NCI-H2029 treated with DMSO at 0.1 percent for 48 hours (cell line): ENCODE results near the gene SMO.
"Not testable (repeated sequence)": the region's sequence is repeated elsewhere in the genome, so short reads cannot be mapped to it uniquely, and the experiment has no call there.

Experiments used
- DNase-seq: peaks from one replicate; lab custom pipeline; 2025; lab: John Stamatoyannopoulos, UW

Gene SMO

DNA sequence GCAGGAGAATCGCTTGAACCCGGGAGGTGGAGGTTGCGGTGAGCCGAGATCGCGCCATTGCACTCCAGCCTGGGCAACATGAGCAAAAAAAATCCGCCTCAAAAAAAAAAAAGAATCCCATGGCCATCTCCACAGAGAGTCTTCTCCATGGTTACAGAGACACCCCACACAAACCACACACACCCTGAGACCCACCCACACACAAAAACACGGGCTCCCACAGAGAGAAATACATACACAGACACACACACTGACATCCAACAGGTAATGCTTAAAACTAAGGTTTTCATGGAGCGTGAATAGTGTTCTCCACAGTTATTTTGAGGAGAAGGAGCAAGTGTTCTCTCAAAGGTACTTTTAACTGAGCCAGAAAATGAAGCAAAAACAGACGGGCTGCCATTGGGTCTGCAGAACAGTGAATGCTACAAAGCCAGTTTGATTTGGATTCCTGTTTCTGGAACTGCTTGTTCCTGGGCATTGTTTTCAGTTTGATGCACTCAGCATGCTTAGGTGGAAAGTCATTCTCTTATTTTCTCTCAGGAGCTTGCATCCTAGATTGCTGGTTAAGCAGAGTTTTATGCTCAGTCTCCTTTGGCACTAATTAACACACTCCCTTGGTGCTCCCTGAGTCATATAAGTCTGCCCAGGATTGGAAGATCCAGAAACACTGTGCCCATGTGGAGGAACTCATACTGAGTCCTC lies 51.8 kb downstream of the SMO start:
- no peak for DNase-seq

- no peak for DNase-seq
Observed at GRCh38 chr7:129244220-129244619, 55.8 kb downstream of the SMO start.

DNA sequence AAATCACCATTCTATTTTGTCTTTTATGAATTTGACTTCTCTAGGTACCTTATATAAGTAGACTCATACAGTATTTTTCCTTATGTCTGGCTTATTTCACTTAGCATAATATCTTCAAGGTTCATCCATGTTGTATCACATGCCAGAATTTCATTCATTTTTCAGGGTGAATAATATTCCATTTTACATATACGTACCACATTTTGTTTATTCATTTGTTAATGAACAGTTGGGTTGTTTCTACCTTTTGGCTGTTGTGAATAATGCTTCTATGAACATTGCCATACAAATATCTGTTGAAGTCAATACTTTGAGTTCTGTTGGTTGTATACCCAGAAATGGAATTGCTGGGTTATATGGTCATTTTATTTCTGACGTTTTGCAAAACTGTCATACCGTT lies 57.1 kb downstream of the SMO start:
- no peak for DNase-seq

DNA sequence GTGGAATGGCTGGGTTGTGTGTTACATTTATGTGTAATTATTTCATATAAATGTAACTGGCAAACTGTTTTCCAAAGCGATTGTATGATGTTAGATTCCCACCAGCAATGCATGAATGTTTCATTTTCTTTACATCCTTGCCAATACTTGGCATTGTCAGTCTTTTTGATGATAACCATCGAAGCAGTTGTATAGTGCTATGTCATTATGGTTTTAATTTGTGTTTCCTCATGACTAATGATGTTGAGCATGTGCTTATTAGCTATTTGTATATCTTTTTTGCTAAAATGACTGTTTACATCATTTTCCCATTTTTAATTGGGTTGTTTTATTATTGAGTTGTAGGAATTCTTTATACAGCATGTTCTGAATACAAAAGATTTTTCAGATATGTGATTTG lies 58.7 kb downstream of the SMO start:
- no peak for DNase-seq

DNA sequence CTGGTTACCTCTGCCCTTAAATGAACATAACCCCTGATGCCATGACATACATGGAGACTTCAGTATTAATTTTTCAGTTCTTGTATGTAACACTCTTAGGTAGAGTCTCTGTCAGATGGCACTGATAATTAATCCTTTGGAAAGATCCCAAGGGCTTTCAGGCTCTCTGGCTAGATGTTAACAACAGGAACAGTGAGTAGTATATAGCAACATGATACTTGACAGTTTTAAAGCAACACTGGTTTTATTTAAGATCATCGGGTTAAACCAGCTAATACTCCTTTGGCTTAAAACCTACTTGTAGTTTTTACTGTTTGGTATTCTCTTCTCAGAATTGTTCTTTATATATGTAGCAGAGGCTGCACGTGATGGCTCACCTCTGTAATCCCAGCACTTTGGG lies 63.7 kb downstream of the SMO start:
- no peak for DNase-seq

DNA sequence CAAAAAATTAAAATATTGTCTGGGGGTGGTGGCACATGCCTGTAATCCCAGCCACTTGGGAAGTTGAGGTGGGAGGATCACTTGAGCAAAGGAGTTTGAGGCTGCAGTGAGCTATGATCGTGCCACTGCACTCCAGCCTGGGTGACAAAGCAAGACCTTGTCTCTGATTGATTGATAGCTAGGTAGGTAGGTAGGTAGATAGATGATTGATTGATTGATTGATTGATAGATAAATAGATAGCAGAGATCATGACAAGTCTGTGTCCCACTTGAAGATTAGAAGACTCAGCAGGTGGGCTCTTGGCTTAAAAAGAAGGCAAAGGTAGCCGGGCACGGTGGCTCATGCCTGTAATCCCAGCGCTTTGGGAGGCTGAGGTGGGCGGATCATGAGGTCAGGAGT lies 64.2 kb downstream of the SMO start:
- DNase-seq: not testable (repeated sequence)

DNA sequence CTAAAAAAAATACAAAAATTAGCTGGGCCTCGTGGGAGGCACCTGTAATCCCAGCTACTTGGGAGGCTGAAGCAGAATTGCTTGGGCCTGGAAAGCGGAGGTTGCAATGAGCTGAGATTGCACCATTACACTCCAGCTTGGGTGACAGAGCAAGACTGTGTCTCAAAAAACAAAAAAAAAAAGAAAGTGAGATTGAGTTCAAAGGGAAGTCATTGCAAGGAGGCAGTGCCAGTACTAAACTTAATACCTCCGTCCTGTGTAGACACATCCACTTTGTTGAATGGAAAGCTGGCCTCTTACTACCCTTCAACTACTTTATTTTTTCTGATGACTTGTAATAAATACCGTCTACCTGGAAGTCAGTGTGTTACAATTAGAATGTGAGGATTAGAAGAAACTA lies 67.4 kb downstream of the SMO start:
- no peak for DNase-seq

DNA sequence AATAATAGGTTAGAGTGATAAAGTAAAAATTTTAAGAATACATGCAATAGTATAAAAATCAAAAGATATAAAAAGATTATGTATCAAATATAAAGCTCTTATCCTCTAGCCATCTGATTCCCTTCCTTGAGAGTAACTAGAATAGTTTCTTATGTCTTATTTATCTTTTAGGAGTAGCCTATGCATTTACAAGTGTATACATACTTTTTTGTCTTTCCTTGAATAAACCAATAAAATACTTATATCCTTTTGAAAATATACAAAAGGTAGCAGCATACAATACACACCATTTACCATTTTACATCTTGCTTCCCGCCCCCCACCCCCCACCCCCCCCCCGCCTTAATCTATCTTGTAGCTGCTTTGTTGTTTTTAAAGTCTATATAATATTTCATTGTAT lies 67.8 kb downstream of the SMO start:
- no peak for DNase-seq

DNA sequence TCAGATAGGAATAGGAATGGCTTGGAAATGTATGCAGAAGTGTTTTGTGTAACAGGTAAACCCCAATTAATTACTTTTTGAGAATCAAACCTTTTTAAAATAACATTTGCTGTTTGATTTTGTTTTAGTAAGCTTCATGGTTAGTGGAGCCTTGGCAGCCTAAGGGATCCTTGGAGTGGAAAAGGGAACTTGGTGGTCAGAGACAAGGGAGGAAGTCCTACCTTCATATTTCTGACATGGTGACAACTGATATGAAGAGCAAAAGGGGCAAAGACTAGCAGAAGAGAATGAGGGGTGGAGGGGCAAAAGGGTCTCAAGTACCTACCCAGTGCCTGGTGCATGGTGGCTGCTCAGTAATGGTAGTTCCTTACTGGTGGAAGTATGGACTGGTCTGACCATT lies 68.7 kb downstream of the SMO start:
- no peak for DNase-seq

DNA sequence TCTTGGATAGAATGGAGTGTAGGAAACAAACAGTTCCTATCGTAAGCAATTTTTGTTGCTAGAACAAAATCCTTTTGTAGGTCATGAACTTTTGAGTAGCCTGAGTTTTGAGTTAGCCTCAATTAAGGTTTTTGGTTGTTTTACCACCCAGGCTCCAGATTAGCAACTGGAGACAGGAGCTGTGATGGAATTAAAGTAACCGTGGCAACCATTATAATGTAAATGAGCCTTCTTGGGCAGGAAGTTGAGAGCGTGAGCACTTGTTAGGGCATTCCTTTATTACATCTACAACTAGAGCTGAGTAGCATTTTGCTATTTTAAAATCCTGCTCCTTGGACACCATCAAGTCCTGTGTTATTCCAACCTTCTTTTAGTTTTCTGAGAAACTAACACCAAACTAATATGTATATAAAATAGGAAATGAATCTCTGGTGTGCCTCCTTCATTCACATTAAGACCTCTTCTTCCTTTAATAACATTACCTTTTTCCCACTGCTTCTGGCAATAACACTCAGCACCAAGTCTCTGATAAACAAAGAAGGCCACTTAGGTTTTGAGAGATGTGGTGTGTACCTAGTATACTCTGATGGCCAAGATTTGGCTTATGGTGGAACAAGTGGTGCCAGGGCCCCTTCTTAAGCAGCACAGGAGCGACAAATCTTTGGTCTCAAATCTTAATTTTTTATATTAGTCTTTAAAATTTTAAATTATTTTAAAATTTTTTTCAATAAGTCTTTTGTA lies 70.4 kb downstream of the SMO start:
- peak; percentile 10 for DNase-seq

DNA sequence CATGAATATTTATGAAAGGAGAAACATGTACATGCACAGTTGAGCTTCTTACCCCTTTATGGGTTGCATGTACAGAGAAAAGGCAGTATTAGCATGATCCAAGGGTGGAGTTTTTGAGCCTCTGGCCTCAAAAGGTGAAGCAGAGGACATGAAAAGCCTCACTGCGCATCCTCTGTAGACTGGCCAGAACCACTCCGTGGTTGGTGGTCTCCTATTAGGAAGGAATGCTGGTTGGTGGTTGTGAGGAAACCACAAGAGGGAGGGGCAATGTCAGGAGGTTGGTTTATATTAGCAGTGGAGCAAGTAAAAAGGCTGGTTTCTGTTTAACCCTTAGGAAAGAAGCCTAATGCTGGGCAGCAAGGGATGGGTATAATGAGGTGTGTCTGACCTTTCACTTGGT lies 73.9 kb downstream of the SMO start:
- no peak for DNase-seq
